ENCODE measurements around the gene TMEM50A.

DNA sequence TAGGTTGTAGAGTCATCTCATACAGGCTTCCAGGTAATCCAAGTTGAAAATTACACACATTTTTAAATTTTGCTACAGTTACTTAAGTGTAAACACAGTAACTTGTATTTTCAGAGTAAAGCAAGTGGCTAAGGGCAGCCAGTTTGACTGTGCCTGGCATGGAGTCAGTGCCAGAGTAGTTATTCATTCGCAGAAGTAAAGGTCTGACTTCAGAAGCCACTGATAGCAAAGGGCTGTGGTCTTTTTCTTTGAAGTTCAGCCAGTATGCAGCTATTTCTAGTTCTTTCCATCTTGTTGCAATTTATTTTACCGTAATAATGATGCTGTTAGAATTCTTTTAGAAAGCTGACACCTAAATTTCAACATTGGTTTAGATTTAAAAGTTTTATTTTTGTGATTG, 9.4 kb downstream of the TMEM50A start:
- TF ChIP-seq, protein P1, sequence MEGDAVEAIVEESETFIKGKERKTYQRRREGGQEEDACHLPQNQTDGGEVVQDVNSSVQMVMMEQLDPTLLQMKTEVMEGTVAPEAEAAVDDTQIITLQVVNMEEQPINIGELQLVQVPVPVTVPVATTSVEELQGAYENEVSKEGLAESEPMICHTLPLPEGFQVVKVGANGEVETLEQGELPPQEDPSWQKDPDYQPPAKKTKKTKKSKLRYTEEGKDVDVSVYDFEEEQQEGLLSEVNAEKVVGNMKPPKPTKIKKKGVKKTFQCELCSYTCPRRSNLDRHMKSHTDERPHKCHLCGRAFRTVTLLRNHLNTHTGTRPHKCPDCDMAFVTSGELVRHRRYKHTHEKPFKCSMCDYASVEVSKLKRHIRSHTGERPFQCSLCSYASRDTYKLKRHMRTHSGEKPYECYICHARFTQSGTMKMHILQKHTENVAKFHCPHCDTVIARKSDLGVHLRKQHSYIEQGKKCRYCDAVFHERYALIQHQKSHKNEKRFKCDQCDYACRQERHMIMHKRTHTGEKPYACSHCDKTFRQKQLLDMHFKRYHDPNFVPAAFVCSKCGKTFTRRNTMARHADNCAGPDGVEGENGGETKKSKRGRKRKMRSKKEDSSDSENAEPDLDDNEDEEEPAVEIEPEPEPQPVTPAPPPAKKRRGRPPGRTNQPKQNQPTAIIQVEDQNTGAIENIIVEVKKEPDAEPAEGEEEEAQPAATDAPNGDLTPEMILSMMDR (IDR thresholded peaks at IDR 0.05), result no peak
- no peak for TF ChIP-seq POLR2A (IDR thresholded peaks at IDR 0.05)

All from lower leg skin (tissue), 3 donors.